Measurements from ENCODE around the gene KLRC3.

KLRC3 gene

GRCh38 chr12:10405294-10405693 is 15.1 kb downstream of the KLRC3 start:
- no peak overlapping the region for H3K27ac ChIP-seq

GRCh38 chr12:10404798-10405197 is 15.6 kb downstream of the KLRC3 start:
- TF ChIP-seq, protein P1, sequence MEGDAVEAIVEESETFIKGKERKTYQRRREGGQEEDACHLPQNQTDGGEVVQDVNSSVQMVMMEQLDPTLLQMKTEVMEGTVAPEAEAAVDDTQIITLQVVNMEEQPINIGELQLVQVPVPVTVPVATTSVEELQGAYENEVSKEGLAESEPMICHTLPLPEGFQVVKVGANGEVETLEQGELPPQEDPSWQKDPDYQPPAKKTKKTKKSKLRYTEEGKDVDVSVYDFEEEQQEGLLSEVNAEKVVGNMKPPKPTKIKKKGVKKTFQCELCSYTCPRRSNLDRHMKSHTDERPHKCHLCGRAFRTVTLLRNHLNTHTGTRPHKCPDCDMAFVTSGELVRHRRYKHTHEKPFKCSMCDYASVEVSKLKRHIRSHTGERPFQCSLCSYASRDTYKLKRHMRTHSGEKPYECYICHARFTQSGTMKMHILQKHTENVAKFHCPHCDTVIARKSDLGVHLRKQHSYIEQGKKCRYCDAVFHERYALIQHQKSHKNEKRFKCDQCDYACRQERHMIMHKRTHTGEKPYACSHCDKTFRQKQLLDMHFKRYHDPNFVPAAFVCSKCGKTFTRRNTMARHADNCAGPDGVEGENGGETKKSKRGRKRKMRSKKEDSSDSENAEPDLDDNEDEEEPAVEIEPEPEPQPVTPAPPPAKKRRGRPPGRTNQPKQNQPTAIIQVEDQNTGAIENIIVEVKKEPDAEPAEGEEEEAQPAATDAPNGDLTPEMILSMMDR (IDR thresholded peaks at IDR 0.05), result no peak
- no peak for TF ChIP-seq ZFX (IDR thresholded peaks at IDR 0.05; ENCODE audit: borderline replicate concordance)
- H3K27ac ChIP-seq, result no peak overlapping the region

More at GRCh38 chr12:10405294-10405693, 15.1 kb downstream of the KLRC3 start:
- TF ChIP-seq, protein P1 (IDR thresholded peaks at IDR 0.05), result no peak
- no peak for TF ChIP-seq ZFX (IDR thresholded peaks at IDR 0.05; ENCODE audit: borderline replicate concordance)

DNA sequence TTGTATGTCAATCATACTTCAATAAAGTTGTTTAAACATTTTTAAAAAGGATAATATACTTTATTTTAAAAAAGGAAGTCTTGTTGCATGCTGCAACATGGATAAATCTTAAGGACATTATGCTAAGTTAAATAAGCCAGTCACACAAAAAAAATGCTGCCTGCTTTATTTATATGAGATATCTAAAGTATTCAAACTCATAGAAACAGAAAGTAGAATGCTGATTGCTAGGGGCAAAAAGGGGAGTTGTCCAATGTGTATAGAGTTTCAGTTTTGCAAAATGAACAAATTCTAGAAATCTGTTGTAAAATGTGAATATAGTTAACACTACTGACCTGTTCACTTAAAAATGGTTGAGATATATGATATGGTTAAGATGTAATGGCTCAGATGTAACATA is 19.6 kb downstream of the KLRC3 start:
- H3K27ac ChIP-seq, result no peak overlapping the region
- no peak for TF ChIP-seq ZFX (IDR thresholded peaks at IDR 0.05; ENCODE audit: borderline replicate concordance)
- TF ChIP-seq, protein P1 (IDR thresholded peaks at IDR 0.05), result no peak

DNA sequence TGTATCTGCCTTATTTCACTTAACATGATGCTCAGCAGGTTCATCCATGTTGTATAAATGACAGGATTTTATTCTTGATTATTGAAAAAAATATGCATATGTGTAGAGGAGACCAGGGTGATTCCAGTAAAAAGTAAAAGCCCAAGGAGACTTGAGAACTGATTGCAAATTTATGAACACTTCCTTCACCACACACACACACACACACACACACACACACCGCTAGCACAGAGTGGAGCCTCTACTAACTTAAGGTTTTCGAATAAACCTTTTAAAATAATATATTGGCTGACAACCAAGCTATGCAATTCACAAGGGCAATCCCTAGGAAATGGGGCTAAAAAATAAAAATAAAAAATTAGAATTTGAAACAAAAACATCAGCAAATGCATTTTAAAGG is 22.2 kb downstream of the KLRC3 start:
- TF ChIP-seq, protein P1 (IDR thresholded peaks at IDR 0.05), result no peak
- TF ChIP-seq ZFX (IDR thresholded peaks at IDR 0.05; ENCODE audit: borderline replicate concordance), result no peak
- no peak overlapping the region for H3K27ac ChIP-seq

- TF ChIP-seq ZFX (IDR thresholded peaks at IDR 0.05; ENCODE audit: borderline replicate concordance), result no peak
- TF ChIP-seq, protein P1 (IDR thresholded peaks at IDR 0.05), result no peak
- no peak overlapping the region; the same call in 1 of the 2 replicates for H3K27ac ChIP-seq
Observed at GRCh38 chr12:10397296-10397695, 23.1 kb downstream of the KLRC3 start.

DNA sequence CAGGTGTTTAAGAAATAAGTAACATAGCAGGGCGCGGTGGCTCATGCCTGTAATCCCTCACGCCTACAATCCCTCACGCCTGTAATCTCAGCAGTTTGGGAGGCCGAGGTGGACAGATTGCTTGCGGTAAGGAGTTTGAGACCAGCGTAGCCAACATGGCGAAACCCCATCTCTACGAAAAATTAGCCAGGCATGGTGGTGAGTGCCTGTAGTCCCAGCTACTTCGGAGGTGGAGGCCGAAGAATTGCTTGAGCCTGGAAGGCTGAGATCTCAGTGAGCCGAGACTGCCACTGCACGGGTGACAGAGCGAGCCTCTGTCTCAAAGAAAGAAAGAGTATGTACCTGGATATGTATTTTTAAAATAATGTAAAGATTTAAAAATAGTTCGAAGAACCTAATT is 24.2 kb downstream of the KLRC3 start:
- H3K27ac ChIP-seq, result peak overlapping the region; percentile 84

DNA sequence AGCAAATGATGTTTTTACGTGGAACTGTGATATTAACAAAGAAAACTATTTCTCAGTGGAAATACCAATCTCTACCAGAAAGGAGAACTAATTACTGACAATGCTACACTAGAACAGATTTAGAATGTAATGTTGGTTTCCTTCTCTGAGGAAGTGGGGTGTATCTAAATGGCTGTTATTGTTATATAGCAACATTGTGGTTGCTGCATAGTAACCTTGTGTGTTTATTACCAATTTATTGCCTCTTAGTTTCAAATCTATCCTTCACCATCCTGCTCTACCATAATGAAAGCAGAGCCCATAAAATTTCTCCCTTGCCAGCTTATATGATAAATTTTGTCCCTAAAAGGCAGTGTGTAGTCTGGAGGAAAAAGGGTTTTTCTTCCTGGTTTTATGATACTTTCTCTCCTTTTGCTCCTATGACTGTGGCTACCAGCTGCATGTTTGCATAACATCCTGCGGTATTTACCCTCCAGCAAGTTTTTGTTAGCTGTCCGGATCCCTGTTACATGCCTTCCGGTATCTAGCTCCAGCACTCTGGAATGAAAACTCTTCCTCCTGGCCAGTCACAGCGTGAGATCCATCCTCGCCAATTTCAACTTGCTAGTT is 24.9 kb downstream of the KLRC3 start:
- H3K27ac ChIP-seq, result peak overlapping the region; percentile 84
- TF ChIP-seq, protein P1 (IDR thresholded peaks at IDR 0.05), result no peak
- TF ChIP-seq ZFX (IDR thresholded peaks at IDR 0.05; ENCODE audit: borderline replicate concordance), result no peak

DNA sequence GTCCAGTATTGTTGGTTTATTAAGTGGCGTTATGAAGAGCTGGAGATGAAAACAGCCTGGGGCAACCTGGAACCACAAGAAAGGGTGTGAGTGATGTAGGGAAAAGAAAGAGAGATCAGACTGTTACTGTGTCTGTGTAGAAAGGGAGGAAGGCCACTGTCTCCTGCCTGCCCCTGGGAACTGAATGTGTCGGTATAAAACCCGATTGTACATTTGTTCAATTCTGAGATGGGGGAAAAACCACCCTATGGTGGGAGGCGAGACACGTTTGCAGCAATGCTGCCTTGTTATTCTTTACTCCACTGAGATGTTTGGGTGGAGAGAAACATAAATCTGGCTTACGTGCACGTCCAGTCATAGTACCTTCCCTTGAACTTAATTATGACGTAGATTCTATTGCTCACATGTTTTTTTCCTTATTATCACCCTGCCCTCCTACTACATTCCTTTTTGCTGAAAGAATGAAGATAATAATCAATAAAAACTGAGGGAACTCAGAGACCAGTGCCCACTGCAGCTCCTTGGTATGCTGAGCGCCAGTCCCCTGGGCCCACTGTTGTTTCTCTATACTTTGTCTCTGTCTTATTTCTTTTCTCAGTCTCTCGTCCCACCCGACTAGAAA is 25.8 kb downstream of the KLRC3 start:
- peak overlapping the region; percentile 84 for H3K27ac ChIP-seq

Data from 22Rv1 (cell line).